HG02970 (cell line): Measurements from ENCODE around the gene STAT6.

ENCODE experiments used
- ATAC-seq: cut with Tn5 transposase; IDR thresholded peaks from one replicate; pipeline ENCODE4 v1.9.1; 2021; ENCODE audit warnings: mild to moderate bottlenecking, moderate library complexity, moderate number of reproducible peaks; ENCODE audit not compliant: unreplicated experiment, low FRiP score

STAT6 gene

GRCh38 chr12:57146092-57146491, 34.9 kb upstream of the STAT6 start:
- no peak for ATAC-seq

GRCh38 chr12:57145460-57146059, 34.4 kb upstream of the STAT6 start:
- no peak for ATAC-seq

GRCh38 chr12:57143454-57143853, 32.3 kb upstream of the STAT6 start:
- no peak for ATAC-seq

- ATAC-seq: no peak
Observed at GRCh38 chr12:57142727-57143126, 31.6 kb upstream of the STAT6 start.

GRCh38 chr12:57142121-57142520, 31.0 kb upstream of the STAT6 start:
- ATAC-seq: no peak

GRCh38 chr12:57141249-57141648, 30.1 kb upstream of the STAT6 start:
- no peak for ATAC-seq

- no peak for ATAC-seq
Observed at GRCh38 chr12:57139796-57140649, 28.9 kb upstream of the STAT6 start.

GRCh38 chr12:57138526-57139272, 27.5 kb upstream of the STAT6 start:
- ATAC-seq: no peak

- ATAC-seq: no peak
Observed at GRCh38 chr12:57135527-57136326, 24.6 kb upstream of the STAT6 start.

GRCh38 chr12:57134949-57135348, 23.8 kb upstream of the STAT6 start:
- ATAC-seq: no peak

- no peak for ATAC-seq
Observed at GRCh38 chr12:57133916-57134315, 22.8 kb upstream of the STAT6 start.

GRCh38 chr12:57133013-57133569, 21.9 kb upstream of the STAT6 start:
- ATAC-seq: no peak

GRCh38 chr12:57131896-57132744, 21.0 kb upstream of the STAT6 start:
- ATAC-seq: no peak

- ATAC-seq: no peak
Observed at GRCh38 chr12:57130941-57131340, 19.8 kb upstream of the STAT6 start.

GRCh38 chr12:57129889-57130288, 18.7 kb upstream of the STAT6 start:
- no peak for ATAC-seq

GRCh38 chr12:57129321-57129842, 18.2 kb upstream of the STAT6 start:
- ATAC-seq: no peak

- no peak for ATAC-seq
Observed at GRCh38 chr12:57128519-57129247, 17.5 kb upstream of the STAT6 start.

GRCh38 chr12:57127726-57128518, 16.8 kb upstream of the STAT6 start, which contains the start of gene LRP1:
Gene LRP1 (plus strand): TSS chr12:57128483. CDS start chr12:57128965, 482 bp downstream.
- no peak for ATAC-seq
